ENCODE results near the gene FAM184A. TPM values are rescaled to one million over a fixed set of nuclear protein-coding genes. Genes with fewer than 3 reads are reported as not detected.

FAM184A gene
- total and polyA plus RNA-seq, 2 of the 13 experiments (the other 11 are each of a cell fraction or from before 2014, with no cell fraction given), result 7.0 to 18.0 TPM

- Histone ChIP-seq H3K9ac (ENCODE audit: insufficient read depth, low read depth, low read length) (no peak overlapping the region), H2AFZ (ENCODE audit: low read length) (no peak overlapping the region), H3K9me3 (ENCODE audit: low read length) (no peaks in the 10 kb centered on the region), H3K4me2 (ENCODE audit: low read depth, low read length) (no peak overlapping the region), H3K79me2 (ENCODE audit: insufficient read depth, low read length) (no peaks in the 10 kb centered on the region), H3K4me1 (ENCODE audit: insufficient read depth, low read length) (no peaks in the 10 kb centered on the region), H3K4me3 (replicated peaks in 1 of 3; ENCODE audit: insufficient read depth in 1 of 3, low read depth in 2 of 3, low read length in 3 of 3) (no peak overlapping the region), H4K20me1 (ENCODE audit: insufficient read depth, low read length) (no peaks in the 10 kb centered on the region), H3K27ac (ENCODE audit: extremely low read length, insufficient read depth, low read length) (no peak overlapping the region), H3K36me3 (replicated peaks in 1 of 2; ENCODE audit: control insufficient read depth in 1 of 2, insufficient read depth in 2 of 2, low read length in 2 of 2) (no peaks in the 10 kb centered on the region), H3K27me3 (ENCODE audit: control insufficient read depth in 1 of 2, insufficient read depth in 2 of 2, low read length in 2 of 2) (peaks cover 2 to 5% of the 10 kb centered on the region in 2 experiments; a peak in 4 of 5 replicates)
- no peak for DNase-seq (ENCODE audit: low spot score)
- intact Hi-C loops (cut with micrococcal nuclease; ENCODE audit: unreplicated experiment) (no loop called here), in situ Hi-C loops (cut with HindIII; ENCODE audit: extremely low pct_ligation_motif_present, low pct_unique_long_range_greater_than_20kb) (no loop called here)
- ChIA-PET POLR2A (no interaction called here), CTCF (ENCODE audit: low intra/inter-chr PET ratio, low total read pairs) (no interaction called here)
- WGBS (ENCODE audit: low lambda C conversion rate), result 9% methylated on average over 6 of the region's 6 CpGs
- ATAC-seq, result no peak
- TF ChIP-seq SP5 (CRISPR knock-in tag; IDR thresholded peaks at IDR 0.05; ENCODE audit: borderline replicate concordance, low read depth) (no peak), SRY (CRISPR knock-in tag; IDR thresholded peaks at IDR 0.05) (no peak), U2AF2 (IDR thresholded peaks at IDR 0.05; ENCODE audit: low read depth, low read length) (no peak), STAG1 (CRISPR knock-in tag; IDR thresholded peaks at IDR 0.05) (no peak), FOXP1 (IDR thresholded peaks at IDR 0.05) (no peak), FOXP1 (CRISPR knock-in tag; IDR thresholded peaks at IDR 0.05) (no peak), FOXO1 (CRISPR knock-in tag; IDR thresholded peaks at IDR 0.05) (no peak), SMAD3 (CRISPR knock-in tag; IDR thresholded peaks at IDR 0.05) (no peak), ZNF10 (CRISPR knock-in tag; IDR thresholded peaks at IDR 0.05; ENCODE audit: borderline replicate concordance, low read depth) (no peak), MYC (CRISPR knock-in tag; IDR thresholded peaks at IDR 0.05; ENCODE audit: borderline replicate concordance) (no peak), TFE3 (CRISPR knock-in tag; IDR thresholded peaks at IDR 0.05) (no peak), MED8 (CRISPR knock-in tag; IDR thresholded peaks at IDR 0.05; ENCODE audit: insufficient replicate concordance) (no peak), ZNF317 (CRISPR knock-in tag; IDR thresholded peaks at IDR 0.05) (no peak), ARNTL (CRISPR knock-in tag; IDR thresholded peaks at IDR 0.05) (no peak), E2F2 (CRISPR knock-in tag; IDR thresholded peaks at IDR 0.05; ENCODE audit: borderline replicate concordance) (no peak), ESRRA (CRISPR knock-in tag; IDR thresholded peaks at IDR 0.05; ENCODE audit: low read depth) (no peak), RFX5 (IDR thresholded peaks at IDR 0.05; ENCODE audit: low read depth, low read length) (no peak), PCBP1 (IDR thresholded peaks at IDR 0.05; ENCODE audit: borderline replicate concordance, low read depth, low read length) (no peak), FOXO4 (CRISPR knock-in tag; conservative IDR thresholded peaks at IDR 0.05) (no peak)
- BruUV-seq (replicated peaks), result no TSS peak
- FAIRE-seq, result no peak
Observed at GRCh38 chr6:119096721-119097565, 18.5 kb upstream of the FAM184A start.
